Fibroblast of lung (primary cell): ENCODE results near the gene SEMA4D. TPM values are rescaled to one million over a fixed set of nuclear protein-coding genes. Genes with fewer than 3 reads are reported as not detected.

ENCODE experiments used
- DNase-seq, 2 donors: peaks; one replicate each; pipeline versions ENCODE4 v3.0.0 to v3.0.0-alpha.2; 2010; ENCODE audit warnings: low read depth in 2 of 2
- H2AFZ ChIP-seq: 2 replicates; pipeline ENCODE4 v1.5.1; 2012; ENCODE audit warnings: low read length, control low read depth, inconsistent platforms
- H3K27ac ChIP-seq: 2 replicates; pipeline ENCODE4 v1.5.1; 2011; ENCODE audit warnings: low read length, control low read depth; ENCODE audit not compliant: insufficient read depth
- H3K27me3 ChIP-seq: 2 replicates; pipeline ENCODE4 v1.5.1; 2011; ENCODE audit warnings: mild to moderate bottlenecking, low read length; ENCODE audit not compliant: control insufficient read depth, insufficient read depth
- H3K36me3 ChIP-seq: 2 replicates; pipeline ENCODE4 v1.5.1; 2011; ENCODE audit warnings: low read length; ENCODE audit not compliant: control insufficient read depth, insufficient read depth
- H3K4me1 ChIP-seq: 2 replicates; pipeline ENCODE4 v1.5.1; 2011; ENCODE audit warnings: low read length; ENCODE audit not compliant: control insufficient read depth, insufficient read depth; ENCODE audit errors: extremely low read depth
- H3K4me2 ChIP-seq: 2 replicates; pipeline ENCODE4 v1.5.1; 2011; ENCODE audit warnings: low read length, control low read depth; ENCODE audit not compliant: insufficient read depth; ENCODE audit errors: extremely low read depth
- H3K4me3 ChIP-seq, 4 experiments: fragments of 200-600 bp in 1 of 4; sonication (generic) in 1 of 4; replicated peaks in 1 of 4; 2 replicates each; pipeline ENCODE4 v1.5.1; 2011 to 2016; ENCODE audit warnings: low read length in 4 of 4, low read depth in 3 of 4, mild to moderate bottlenecking in 3 of 4, control low read depth in 2 of 4, inconsistent platforms in 1 of 4, mixed read lengths in 1 of 4; ENCODE audit not compliant: insufficient read depth in 1 of 4; ENCODE audit errors: control extremely low read depth in 1 of 4
- H3K79me2 ChIP-seq: 2 replicates; pipeline ENCODE4 v1.5.1; 2012; ENCODE audit warnings: mild to moderate bottlenecking, low read length, inconsistent platforms; ENCODE audit not compliant: control insufficient read depth, insufficient read depth
- H3K9ac ChIP-seq: 2 replicates; pipeline ENCODE4 v1.5.1; 2011; ENCODE audit warnings: mild to moderate bottlenecking, low read length, control low read depth; ENCODE audit not compliant: insufficient read depth
- H3K9me3 ChIP-seq: 2 replicates; pipeline ENCODE4 v1.5.1; 2012; ENCODE audit warnings: low read depth, low read length; ENCODE audit not compliant: control insufficient read depth, insufficient read depth
- H4K20me1 ChIP-seq: 2 replicates; pipeline ENCODE4 v1.5.1; 2011; ENCODE audit warnings: low read length; ENCODE audit not compliant: control insufficient read depth, insufficient read depth; ENCODE audit errors: extremely low read depth
- EZH2 ChIP-seq: IDR thresholded peaks from 2 replicates; pipeline ENCODE4 v1.5.1; 2012; ENCODE audit warnings: low read length, control low read depth, mild to moderate bottlenecking; ENCODE audit errors: missing control alignments
- polyA plus RNA-seq, 2 donors: library from polyadenylated mRNA; depleted of rRNA in 1 of 2; stranded (reverse) in 1 of 2; unstranded in 1 of 2; fragments of >200 nt; gene quantifications; 2 replicates each; pipeline ENCODE4 v1.2.1, GENCODE V29; 2011 to 2012; ENCODE audit warnings: missing spikeins in 1 of 2
- total RNA-seq: library from RNA; depleted of rRNA; stranded (reverse); fragments of >200 nt; gene quantifications from 2 replicates; pipeline ENCODE4 v1.2.1, GENCODE V29; 2014
- TF ChIP-seq, protein P1 (sequence below), 2 donors: IDR thresholded peaks in 1 of 2; conservative IDR thresholded peaks in 1 of 2; 1 replicate in 1 of 2; 2 replicates in 1 of 2; pipeline ENCODE4 v1.5.1; 2011 to 2012; ENCODE audit warnings: low read length in 2 of 2, control low read depth in 1 of 2, inconsistent platforms in 1 of 2, low read depth in 1 of 2, mild to moderate bottlenecking in 1 of 2

SEMA4D gene
- total and polyA plus RNA-seq, 2 donors (not counting 1 experiment from before 2014, with no cell fraction given): 0.67 to 2.6 TPM

DNA sequence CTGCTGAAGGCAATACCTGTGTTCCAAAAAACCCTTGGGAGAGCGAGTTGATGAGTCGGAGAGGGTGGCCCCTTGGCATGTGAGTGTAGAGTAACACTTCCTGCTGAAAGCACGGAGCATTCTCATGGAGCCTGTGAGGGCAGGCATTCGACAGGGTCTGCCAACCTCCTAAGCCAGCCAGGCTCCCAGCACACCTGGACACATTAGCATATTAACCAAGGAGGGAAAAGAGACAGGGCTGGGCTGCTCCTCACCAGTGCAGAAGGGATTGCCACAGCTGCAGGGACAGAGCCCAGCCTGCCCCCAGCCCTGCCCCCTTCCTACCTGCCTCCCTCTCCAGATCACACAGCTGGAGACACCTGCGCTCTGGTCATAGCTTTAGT, 46.4 kb upstream of the SEMA4D start:
- Histone ChIP-seq H3K36me3 (no peaks in the 10 kb centered on the region), H3K27me3 (no peaks in the 10 kb centered on the region), H3K4me1 (no peaks in the 10 kb centered on the region), H3K4me3 (no peak overlapping the region), H4K20me1 (no peaks in the 10 kb centered on the region), H3K79me2 (no peaks in the 10 kb centered on the region), H3K9ac (no peak overlapping the region), H3K9me3 (no peaks in the 10 kb centered on the region), H2AFZ (no peak overlapping the region), H3K27ac (no peak overlapping the region), H3K4me2 (no peak overlapping the region)
- no peak for TF ChIP-seq EZH2
- TF ChIP-seq, protein P1, sequence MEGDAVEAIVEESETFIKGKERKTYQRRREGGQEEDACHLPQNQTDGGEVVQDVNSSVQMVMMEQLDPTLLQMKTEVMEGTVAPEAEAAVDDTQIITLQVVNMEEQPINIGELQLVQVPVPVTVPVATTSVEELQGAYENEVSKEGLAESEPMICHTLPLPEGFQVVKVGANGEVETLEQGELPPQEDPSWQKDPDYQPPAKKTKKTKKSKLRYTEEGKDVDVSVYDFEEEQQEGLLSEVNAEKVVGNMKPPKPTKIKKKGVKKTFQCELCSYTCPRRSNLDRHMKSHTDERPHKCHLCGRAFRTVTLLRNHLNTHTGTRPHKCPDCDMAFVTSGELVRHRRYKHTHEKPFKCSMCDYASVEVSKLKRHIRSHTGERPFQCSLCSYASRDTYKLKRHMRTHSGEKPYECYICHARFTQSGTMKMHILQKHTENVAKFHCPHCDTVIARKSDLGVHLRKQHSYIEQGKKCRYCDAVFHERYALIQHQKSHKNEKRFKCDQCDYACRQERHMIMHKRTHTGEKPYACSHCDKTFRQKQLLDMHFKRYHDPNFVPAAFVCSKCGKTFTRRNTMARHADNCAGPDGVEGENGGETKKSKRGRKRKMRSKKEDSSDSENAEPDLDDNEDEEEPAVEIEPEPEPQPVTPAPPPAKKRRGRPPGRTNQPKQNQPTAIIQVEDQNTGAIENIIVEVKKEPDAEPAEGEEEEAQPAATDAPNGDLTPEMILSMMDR (conservative IDR thresholded peaks at IDR 0.05 in 1 of 2, IDR thresholded peaks at IDR 0.05 in 1 of 2; ENCODE audit: low read depth in 1 of 2, low read length in 2 of 2): no peak
- DNase-seq: no peak

DNA sequence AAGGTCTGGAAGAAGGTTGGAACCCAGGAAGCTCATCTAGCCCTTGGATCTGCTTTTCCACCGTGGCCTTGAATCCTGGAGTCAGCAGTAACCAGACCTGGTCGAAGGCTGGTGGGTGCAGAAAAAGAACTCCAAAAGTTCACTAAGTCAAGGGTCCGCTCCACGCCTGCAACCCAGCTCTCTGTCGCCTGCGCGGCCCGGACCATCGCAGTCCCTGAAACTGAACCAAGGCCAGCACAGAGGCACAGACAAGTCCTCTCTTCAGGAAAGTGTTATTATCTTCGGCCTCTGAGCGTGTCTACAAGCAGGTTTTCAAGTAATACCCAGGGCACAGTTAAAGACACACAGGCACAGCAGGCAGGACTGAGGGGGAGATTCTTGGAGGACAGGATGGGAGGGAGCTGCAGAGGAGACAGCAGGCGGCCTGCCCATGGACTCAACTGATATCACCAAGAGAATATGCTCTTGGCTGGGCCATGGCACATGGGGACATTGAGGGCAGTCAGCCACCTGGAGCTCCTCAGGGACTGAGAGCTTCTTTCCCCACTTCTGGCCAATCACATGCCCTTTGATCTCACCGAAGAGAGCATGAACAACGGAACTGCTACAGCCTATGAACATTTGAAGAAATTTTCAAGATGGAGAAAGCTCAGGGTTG, 45.8 kb upstream of the SEMA4D start:
- Histone ChIP-seq H3K27me3 (no peaks in the 10 kb centered on the region), H3K4me2 (no peak overlapping the region), H2AFZ (no peak overlapping the region), H3K9ac (no peak overlapping the region), H3K4me1 (no peaks in the 10 kb centered on the region), H3K9me3 (no peaks in the 10 kb centered on the region), H4K20me1 (no peaks in the 10 kb centered on the region), H3K36me3 (no peaks in the 10 kb centered on the region), H3K4me3 (no peak overlapping the region), H3K27ac (no peak overlapping the region), H3K79me2 (no peaks in the 10 kb centered on the region)
- DNase-seq: no peak
- TF ChIP-seq EZH2: no peak
- TF ChIP-seq, protein P1 (conservative IDR thresholded peaks at IDR 0.05 in 1 of 2, IDR thresholded peaks at IDR 0.05 in 1 of 2; ENCODE audit: low read depth in 1 of 2, low read length in 2 of 2): no peak

DNA sequence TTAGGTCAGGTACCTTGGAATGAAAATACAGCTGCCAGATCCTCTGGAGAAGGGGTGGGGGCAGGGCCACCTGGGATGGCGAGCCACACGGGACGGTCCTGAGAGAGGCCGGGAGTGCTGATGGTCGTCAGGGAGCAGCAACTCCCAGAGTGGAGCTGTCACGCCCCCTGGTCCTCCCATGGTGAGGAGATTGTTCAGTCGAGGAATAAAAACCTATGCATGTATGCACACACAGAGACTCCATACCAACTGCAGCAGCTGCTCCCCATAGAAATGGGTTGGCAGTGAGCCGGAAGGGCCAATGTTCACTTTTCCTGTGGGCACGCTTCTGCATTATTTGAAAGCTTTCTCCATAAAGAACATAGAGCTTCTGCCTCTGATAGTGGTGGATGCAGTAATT, 45.2 kb upstream of the SEMA4D start:
- Histone ChIP-seq H3K4me2 (no peak overlapping the region), H3K4me3 (no peak overlapping the region), H3K36me3 (no peaks in the 10 kb centered on the region), H4K20me1 (no peaks in the 10 kb centered on the region), H3K27ac (no peak overlapping the region), H3K27me3 (no peaks in the 10 kb centered on the region), H3K9me3 (no peaks in the 10 kb centered on the region), H2AFZ (no peak overlapping the region), H3K4me1 (no peaks in the 10 kb centered on the region), H3K79me2 (no peaks in the 10 kb centered on the region), H3K9ac (no peak overlapping the region)
- no peak for TF ChIP-seq EZH2
- TF ChIP-seq, protein P1 (conservative IDR thresholded peaks at IDR 0.05 in 1 of 2, IDR thresholded peaks at IDR 0.05 in 1 of 2; ENCODE audit: low read depth in 1 of 2, low read length in 2 of 2): no peak
- DNase-seq: no peak
